VCaP (cell line): ENCODE data around the gene PTPRN2.

ENCODE experiments used
- H3K27ac ChIP-seq: fragments of 450-650 bp; 2 replicates; pipeline ENCODE4 v1.5.1; 2017
- TF ChIP-seq, protein P1 (sequence below): fragments of 450-650 bp; conservative IDR thresholded peaks from 2 replicates; pipeline ENCODE4 v1.5.1; 2017; ENCODE audit warnings: mild to moderate bottlenecking, moderate library complexity

PTPRN2 gene

DNA sequence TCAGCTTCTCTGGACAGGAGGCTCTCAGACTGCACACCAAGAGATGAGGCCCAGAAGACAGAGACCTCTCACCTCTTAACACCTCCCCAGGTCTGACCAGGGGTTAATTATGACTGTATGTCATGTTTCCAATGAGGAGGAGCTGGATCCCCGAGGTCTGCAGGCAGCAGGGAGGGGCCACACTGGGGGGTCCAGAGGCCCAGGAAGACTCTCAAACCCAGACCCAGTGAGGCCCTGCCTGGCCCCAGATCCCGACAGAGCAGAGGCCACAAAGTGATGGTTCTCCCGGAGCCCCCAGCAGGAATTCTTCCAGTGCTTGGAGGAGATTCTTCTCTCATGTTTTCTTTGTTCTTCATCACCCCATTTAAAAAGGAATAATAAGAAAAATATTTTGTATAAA lies 28.8 kb downstream of the PTPRN2 start:
- TF ChIP-seq, protein P1, sequence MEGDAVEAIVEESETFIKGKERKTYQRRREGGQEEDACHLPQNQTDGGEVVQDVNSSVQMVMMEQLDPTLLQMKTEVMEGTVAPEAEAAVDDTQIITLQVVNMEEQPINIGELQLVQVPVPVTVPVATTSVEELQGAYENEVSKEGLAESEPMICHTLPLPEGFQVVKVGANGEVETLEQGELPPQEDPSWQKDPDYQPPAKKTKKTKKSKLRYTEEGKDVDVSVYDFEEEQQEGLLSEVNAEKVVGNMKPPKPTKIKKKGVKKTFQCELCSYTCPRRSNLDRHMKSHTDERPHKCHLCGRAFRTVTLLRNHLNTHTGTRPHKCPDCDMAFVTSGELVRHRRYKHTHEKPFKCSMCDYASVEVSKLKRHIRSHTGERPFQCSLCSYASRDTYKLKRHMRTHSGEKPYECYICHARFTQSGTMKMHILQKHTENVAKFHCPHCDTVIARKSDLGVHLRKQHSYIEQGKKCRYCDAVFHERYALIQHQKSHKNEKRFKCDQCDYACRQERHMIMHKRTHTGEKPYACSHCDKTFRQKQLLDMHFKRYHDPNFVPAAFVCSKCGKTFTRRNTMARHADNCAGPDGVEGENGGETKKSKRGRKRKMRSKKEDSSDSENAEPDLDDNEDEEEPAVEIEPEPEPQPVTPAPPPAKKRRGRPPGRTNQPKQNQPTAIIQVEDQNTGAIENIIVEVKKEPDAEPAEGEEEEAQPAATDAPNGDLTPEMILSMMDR, result no peak
- H3K27ac ChIP-seq, result no peak overlapping the region

- TF ChIP-seq, protein P1, result no peak
- H3K27ac ChIP-seq, result no peak overlapping the region
Observed at GRCh38 chr7:158557441-158557755, 30.2 kb downstream of the PTPRN2 start.

GRCh38 chr7:158556721-158557440 lies 30.7 kb downstream of the PTPRN2 start:
- TF ChIP-seq, protein P1, result no peak
- H3K27ac ChIP-seq, result no peak overlapping the region

DNA sequence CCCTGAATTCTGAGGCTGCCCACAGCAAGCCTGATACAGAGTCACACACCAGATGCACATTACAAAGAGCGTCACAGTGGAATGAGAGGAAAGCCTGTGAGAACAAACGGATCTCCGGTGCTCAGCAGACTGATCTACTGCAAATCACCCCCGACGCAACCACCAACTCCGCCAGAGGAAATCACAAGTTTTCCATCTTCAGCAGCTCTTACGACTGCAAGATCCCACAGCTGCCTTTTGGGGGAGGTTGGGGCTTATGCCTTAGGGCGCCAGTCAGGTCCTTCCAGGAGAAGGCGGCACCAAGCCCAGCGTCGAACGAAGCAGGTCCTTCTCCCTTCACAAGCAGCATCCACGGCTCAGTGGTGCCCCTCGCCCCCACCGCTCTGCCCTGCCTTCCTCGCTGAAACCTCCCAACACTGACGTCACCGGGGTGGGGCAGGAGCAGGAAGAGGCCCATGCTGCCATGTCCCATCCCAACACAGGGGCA lies 32.5 kb downstream of the PTPRN2 start:
- TF ChIP-seq, protein P1, result no peak
- no peak overlapping the region for H3K27ac ChIP-seq

DNA sequence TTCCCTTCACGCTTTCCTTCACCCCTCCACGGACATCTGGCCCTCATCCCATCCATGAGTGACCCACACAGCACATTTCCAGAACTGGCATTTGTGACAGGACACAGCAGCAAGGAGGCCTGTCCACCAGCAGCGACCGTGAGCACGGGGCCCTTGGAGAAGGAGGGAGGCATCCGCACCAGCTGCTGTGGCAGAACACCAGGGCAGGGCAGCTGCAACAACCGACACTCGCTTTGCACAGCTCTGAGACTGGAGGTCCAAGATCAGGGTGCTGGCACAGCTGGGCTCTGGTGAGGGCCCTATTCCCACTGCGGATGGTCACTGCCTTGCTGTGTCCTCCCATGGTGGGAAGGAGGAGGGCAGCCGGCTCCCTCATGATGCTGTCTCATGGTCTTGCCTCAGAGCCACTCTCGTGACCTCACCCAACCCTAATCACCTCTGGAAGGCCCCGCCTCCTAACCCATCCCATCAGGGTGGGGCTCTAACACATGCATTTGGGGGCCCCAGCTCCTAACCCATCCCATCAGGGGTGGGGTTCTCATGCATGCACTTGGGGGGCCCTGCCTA lies 36.7 kb downstream of the PTPRN2 start:
- TF ChIP-seq, protein P1, result no peak
- 0 out of 2 replicates have a peak overlapping the region, but pooled peaks have one; percentile 57 for H3K27ac ChIP-seq

- TF ChIP-seq, protein P1, result no peak
- H3K27ac ChIP-seq, result peak overlapping the region; percentile 57; the same call in 1 of the 2 replicates
Observed at GRCh38 chr7:158550394-158550700, 37.3 kb downstream of the PTPRN2 start.

DNA sequence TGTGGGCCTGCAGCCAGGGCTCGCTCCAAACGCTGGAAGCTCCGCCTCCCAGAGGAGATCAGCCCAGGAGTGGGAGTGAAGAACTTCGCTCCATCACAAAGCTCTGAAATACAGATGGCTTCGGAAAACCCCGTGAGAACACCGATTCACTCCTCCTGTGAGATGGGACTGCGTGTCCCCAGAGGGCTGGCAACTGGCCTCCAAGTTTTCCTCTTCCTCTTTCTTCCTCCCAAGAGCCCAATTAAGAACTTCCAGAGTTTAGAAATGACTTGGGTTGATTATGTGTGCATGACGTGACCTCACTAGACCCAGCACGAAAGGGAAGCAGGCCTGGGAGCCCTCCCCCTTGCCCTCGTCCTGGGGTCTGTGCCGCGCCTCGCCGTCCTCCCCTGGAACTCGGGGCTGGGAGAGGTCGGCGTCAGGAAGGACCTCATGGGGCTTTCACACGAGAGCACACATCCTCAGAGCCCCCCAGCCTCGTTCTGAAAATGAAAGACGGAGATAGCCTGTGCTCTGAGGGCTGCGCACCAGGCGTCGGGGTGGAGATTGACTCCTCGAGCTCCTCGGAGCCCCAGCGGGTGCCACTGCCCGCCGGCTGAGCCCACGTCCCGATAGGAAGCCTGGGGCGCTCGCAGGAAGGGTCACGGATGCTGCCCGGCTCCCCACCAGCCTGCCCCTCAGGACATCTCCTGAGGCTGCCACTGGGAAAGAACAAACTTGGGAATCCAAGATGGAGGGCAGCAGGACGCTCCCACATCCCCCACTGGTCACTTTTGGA lies 37.8 kb downstream of the PTPRN2 start:
- TF ChIP-seq, protein P1, result no peak
- peak overlapping the region; percentile 57 for H3K27ac ChIP-seq
